Lower leg skin (tissue), 3 donors: ENCODE measurements around the gene PTCHD1.

Source experiments
- CTCF ChIP-seq, 3 donors: fragments of 450-650 bp; IDR thresholded peaks; one replicate each; pipeline ENCODE4 v1.5.1; 2016; ENCODE audit warnings: antibody characterized with exemption in 3 of 3, mild to moderate bottlenecking in 3 of 3, moderate library complexity in 2 of 3
- POLR2A ChIP-seq, 2 donors: fragments of 450-650 bp; IDR thresholded peaks; one replicate each; pipeline ENCODE4 v1.6.1; 2016 to 2017; ENCODE audit warnings: antibody characterized with exemption in 2 of 2, mild to moderate bottlenecking in 1 of 2, moderate library complexity in 1 of 2

- no peak for TF ChIP-seq CTCF (IDR thresholded peaks at IDR 0.05)
- no peak for TF ChIP-seq POLR2A (IDR thresholded peaks at IDR 0.05)
These were observed 47.9 kb downstream of the PTCHD1 start for GRCh38 chrX:23382572-23382971.
